Measurements from ENCODE around the gene MEGF11. TPM values are rescaled to one million over a fixed set of nuclear protein-coding genes. Genes with fewer than 3 reads are reported as not detected.
A peak's percentile ranks its signal among the peaks of the same experiment; 100 is the strongest.

Gene MEGF11
- total RNA-seq, 3 donors from 2014 or later = not detected

DNA sequence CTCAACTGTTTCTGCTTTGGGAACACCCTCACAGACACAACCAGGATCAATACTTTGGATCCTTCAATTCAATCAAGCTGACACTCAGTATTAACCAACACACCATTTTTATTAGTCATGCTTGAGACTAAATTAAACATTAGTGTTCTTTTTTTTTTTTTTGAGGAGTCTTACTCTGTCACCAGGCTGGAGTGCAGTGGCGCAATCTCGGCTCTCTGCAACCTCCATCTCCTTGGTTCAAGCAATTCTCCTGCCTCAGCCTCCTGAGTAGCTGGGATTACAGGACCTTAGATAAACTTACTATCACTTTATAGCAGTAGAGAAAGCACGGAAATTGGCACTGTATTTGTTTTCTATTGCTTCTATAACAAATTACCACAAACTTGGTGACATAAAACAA lies 386.3 kb downstream of the MEGF11 start:
- peaks cover 3% of the 10 kb centered on the region for H3K27me3 Mint-ChIP-seq (ENCODE audit: low read depth)
- H3K4me3 Mint-ChIP-seq = no peak overlapping the region
- ATAC-seq (no peak), DNase-seq (no peak)
- no peaks in the 10 kb centered on the region for H3K36me3 Mint-ChIP-seq (ENCODE audit: insufficient read depth)
- H3K9me3 Mint-ChIP-seq = no peaks in the 10 kb centered on the region
- peaks cover 19% of the 10 kb centered on the region for H3K4me1 Mint-ChIP-seq (ENCODE audit: low read depth)

DNA sequence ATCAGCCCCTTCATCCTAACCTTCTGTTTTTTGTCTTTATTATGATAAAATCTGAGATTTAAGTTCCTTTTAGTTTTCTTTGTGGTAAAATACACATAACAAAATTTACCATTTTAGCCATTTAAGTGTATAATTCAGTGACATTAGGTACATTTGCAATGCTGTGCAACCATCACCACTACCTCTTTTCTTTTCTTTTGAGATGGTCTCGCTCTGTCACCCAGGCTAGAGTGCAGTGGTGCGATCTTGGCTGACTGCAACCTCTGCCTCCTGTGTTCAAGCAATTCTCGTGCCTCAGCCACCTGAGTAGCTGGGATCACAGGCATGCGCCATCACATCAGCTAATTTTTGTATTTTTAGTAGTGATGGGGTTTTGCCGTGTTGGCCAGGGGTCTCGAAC lies 390.4 kb downstream of the MEGF11 start:
- H3K27me3 Mint-ChIP-seq (ENCODE audit: low read depth) = peaks cover 2% of the 10 kb centered on the region
- H3K4me3 Mint-ChIP-seq = no peak overlapping the region
- H3K9me3 Mint-ChIP-seq = no peaks in the 10 kb centered on the region
- ATAC-seq (no peak), DNase-seq (no peak)
- H3K4me1 Mint-ChIP-seq (ENCODE audit: low read depth) = peaks cover 8% of the 10 kb centered on the region
- no peaks in the 10 kb centered on the region for H3K36me3 Mint-ChIP-seq (ENCODE audit: insufficient read depth)

DNA sequence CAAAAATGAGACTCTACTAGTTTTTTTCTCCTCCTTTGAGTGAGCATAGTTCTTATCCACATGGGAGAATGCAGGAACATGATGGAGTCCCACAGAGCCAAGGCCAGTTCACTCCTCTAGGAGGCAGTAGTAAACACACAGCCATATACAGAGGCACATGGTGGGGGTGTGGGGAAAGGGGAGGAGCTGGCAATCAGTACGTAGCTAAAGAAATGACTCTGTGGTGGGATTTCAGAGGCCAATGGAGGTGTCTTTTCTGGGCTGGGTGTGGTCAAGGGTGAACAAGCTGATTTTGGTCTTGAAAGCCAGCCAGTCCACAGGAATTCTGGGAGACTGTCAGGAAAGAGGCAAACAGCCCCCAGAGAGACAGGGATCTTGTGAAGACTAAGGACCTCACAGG lies 390.9 kb downstream of the MEGF11 start:
- peak; percentile 99 to 100 for ATAC-seq

DNA sequence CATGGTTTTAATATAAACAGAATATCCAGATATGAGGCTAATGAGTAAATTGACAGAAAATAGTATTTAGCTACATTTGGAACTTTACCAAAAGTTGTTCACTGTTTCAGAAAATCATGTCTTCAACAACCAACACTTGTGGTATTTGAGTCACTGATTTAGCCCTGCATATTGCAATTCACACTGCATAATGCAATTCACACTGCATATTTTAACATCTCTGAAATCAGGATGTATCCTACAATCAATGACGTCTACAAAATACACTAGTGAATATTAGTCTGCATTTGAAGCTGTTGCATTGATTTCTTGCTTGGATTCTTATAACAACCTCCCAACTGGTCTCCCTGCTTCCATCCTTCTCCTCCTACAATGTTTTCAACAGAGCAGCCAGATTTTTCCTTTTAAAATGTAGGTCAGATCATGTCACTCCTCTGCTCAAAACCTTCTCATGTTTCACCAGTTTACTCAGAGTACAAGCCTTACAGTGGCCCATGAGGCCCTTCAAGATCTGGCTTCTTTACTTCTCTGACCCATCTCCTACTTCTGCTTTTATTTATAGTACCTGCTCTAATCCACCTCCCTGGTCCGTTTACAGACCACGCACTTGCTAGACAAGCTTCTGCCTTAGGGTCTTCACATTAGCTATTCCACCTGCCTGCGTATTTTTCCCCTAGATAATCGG lies 395.7 kb downstream of the MEGF11 start:
- Mint-ChIP-seq H3K9me3 (no peaks in the 10 kb centered on the region), H3K4me1 (ENCODE audit: low read depth) (peaks cover 13% of the 10 kb centered on the region), H3K4me3 (no peak overlapping the region), H3K36me3 (ENCODE audit: insufficient read depth) (no peaks in the 10 kb centered on the region), H3K27me3 (ENCODE audit: low read depth) (peaks cover 2% of the 10 kb centered on the region)
- ATAC-seq = peak in 1 of 2 donors; percentile 37
- no peak for DNase-seq

More for the DNA sequence above, 390.9 kb downstream of the MEGF11 start:
- Mint-ChIP-seq H3K36me3 (ENCODE audit: insufficient read depth) (no peaks in the 10 kb centered on the region), H3K4me3 (no peak overlapping the region), H3K27me3 (ENCODE audit: low read depth) (peaks cover 2% of the 10 kb centered on the region), H3K4me1 (ENCODE audit: low read depth) (peaks cover 11% of the 10 kb centered on the region), H3K9me3 (no peaks in the 10 kb centered on the region)
- DNase-seq = peak; percentile 40

DNA sequence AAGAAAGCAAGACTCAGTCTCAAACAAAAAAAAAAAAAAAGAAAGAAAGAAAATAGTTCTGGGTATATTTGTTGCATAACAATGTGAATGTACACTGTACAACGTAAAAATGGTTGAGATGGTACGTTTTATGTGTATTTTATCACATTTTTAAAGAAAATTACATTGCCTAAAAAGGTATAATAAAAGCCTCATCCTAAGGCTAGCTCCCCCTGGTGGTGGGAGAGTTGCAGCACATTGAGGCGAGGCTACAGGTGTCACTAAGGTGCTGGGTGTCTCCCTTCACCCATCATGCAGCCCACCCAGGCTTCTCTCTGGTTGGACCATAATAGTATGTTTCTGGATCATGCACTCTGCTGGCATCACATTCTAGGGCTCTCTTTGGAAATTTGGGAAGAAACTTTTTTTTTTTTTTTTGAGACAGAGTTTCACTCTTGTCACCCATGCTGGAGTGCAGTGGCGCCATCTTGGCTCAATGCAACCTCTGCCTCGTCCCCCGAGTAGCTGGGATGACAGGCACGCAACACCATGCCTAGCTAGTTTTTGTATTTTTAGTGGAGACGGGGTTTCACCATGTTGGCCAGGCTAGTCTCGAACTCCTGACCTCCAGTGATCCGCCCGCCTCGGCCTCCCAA lies 396.6 kb downstream of the MEGF11 start:
- ATAC-seq = peak; percentile 66 to 73
- DNase-seq = peak; percentile 81
- H3K9me3 Mint-ChIP-seq = no peaks in the 10 kb centered on the region
- peaks cover 10% of the 10 kb centered on the region for H3K4me1 Mint-ChIP-seq (ENCODE audit: low read depth)
- no peak overlapping the region for H3K4me3 Mint-ChIP-seq
- no peaks in the 10 kb centered on the region for H3K36me3 Mint-ChIP-seq (ENCODE audit: insufficient read depth)
- H3K27me3 Mint-ChIP-seq (ENCODE audit: low read depth) = peaks cover 2% of the 10 kb centered on the region

DNA sequence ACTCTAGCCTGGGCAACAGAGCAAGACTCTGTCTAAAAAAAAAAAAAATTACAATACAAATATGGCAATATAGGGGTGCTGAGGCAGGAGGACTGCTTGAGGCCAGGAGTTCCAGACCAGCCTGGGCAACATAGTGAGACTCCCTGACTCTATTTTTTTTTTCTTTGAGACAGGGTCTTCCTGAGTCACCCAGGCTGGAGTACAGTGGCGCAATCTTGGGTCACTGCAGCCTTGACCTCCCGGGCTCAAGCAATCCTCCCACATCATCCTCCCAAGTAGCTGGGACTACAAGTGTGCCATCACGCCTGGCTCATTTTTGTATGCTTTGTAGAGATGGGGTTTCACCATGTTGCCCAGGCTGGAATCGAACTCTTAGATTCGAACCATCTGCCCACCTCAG lies 401.6 kb downstream of the MEGF11 start:
- DNase-seq (no peak), ATAC-seq (no peak)
- Mint-ChIP-seq H3K27me3 (ENCODE audit: low read depth) (no peaks in the 10 kb centered on the region), H3K4me3 (no peak overlapping the region), H3K36me3 (ENCODE audit: insufficient read depth) (no peaks in the 10 kb centered on the region), H3K4me1 (ENCODE audit: low read depth) (peaks cover 2% of the 10 kb centered on the region), H3K9me3 (no peaks in the 10 kb centered on the region)

DNA sequence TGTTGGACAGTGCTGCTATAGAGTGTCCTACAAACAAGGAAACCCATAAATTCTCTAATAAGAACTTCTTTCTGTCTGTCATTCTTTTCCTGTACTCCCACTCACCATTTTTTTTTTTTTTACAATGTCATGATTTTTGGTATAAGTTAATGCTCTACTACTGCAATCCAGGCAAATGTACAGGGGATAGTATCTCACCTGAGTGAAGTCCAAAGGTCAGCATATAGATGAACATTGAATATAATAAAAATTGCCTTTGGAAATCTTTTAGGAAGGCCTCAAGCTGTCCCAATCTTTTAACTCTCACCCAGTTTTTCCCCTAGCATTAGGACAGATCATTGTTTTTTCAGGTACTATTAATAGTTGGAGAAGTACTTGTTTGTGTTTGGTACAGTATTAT lies 405.6 kb downstream of the MEGF11 start:
- no peak overlapping the region for H3K4me3 Mint-ChIP-seq
- H3K4me1 Mint-ChIP-seq (ENCODE audit: low read depth) = no peaks in the 10 kb centered on the region
- H3K9me3 Mint-ChIP-seq = no peaks in the 10 kb centered on the region
- no peaks in the 10 kb centered on the region for H3K36me3 Mint-ChIP-seq (ENCODE audit: insufficient read depth)
- H3K27me3 Mint-ChIP-seq (ENCODE audit: low read depth) = no peaks in the 10 kb centered on the region
- DNase-seq = no peak
- ATAC-seq = no peak

DNA sequence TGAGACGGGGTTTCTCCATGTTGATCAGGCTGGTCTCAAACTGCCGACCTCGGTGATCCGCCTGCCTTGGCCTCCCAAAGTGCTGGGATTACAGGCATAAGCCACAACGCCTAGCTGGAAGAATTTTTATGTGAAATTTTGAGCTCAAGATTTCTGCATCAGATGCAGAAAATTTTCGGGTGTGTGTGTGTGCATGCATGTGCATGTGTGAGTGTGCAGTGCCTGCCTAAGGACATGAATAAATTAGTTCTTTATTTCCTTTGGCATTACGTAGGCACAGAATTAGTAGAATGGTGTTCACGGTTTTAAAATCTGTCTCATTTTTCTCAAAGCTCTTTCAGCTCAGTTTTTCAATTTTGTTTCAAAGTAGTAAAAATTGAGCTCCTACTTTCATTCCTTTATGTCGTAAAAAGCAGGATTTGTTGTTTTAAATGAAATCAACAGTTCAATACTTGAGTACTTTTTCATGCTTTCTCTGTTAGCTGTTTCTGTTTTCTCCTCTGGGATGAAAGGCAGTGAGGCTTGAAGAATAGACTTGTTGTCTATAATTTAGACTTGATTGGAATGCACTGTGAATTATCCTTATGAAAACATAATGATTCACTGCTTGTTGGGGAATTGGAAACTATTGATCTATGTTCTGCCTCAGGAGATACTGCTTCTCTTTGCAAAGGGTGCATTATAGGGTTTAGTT lies 407.6 kb downstream of the MEGF11 start:
- Mint-ChIP-seq H3K9me3 (no peaks in the 10 kb centered on the region), H3K36me3 (ENCODE audit: insufficient read depth) (no peaks in the 10 kb centered on the region), H3K4me3 (no peak overlapping the region), H3K27me3 (ENCODE audit: low read depth) (no peaks in the 10 kb centered on the region), H3K4me1 (ENCODE audit: low read depth) (no peaks in the 10 kb centered on the region)
- ATAC-seq (no peak), DNase-seq (no peak)

Other genes with a start within 250 kb of the MEGF11 start
- gene DIS3L, start 39.8 kb upstream of the MEGF11 start, total RNA-seq = 10 to 100 TPM; 22.7 to 32.1 (median 26.3) TPM
- gene TIPIN, start 102.9 kb upstream of the MEGF11 start, total RNA-seq = 10 to 100 TPM; 63.8 to 79.6 (median 69.3) TPM
- gene MAP2K1, start 133.2 kb upstream of the MEGF11 start, total RNA-seq = 10 to 100 TPM; 71.8 to 77.6 (median 75.3) TPM
- 10 to 100 TPM; 45.2 to 59.9 (median 53.3) TPM for gene SNAPC5, start 244.0 kb upstream of the MEGF11 start, total RNA-seq